ENCODE results near the gene TKFC. TPM values are rescaled to one million over a fixed set of nuclear protein-coding genes. Genes with fewer than 3 reads are reported as not detected.

The TKFC gene
- total and polyA plus RNA-seq, 9 of the 15 experiments (the other 6 are each of a cell fraction or from before 2014, with no cell fraction given), result 2.0 to 61.7 (median 28.5) TPM

- no peak for TF ChIP-seq RBM14 (IDR thresholded peaks at IDR 0.05; ENCODE audit: borderline replicate concordance, insufficient read depth, low read depth, low read length)
- peak; percentile 84 for TF ChIP-seq JUND (IDR thresholded peaks at IDR 0.05; ENCODE audit: borderline replicate concordance, low read depth, low read length)
- peak; percentile 41; the same call in 1 of the 3 replicates for TF ChIP-seq JUND (tag; IDR thresholded peaks at IDR 0.05; ENCODE audit: borderline replicate concordance, low read depth, low read length)
- TF ChIP-seq SMARCB1 (IDR thresholded peaks at IDR 0.05; ENCODE audit: insufficient read length, low read depth), result peak; percentile 1
- TF ChIP-seq CXXC5 (CRISPR knock-in tag; IDR thresholded peaks at IDR 0.05), result peak; percentile 93
- TF ChIP-seq ELF2 (CRISPR knock-in tag; IDR thresholded peaks at IDR 0.05), result no peak
- peak; percentile 68; the same call in 1 of the 2 replicates for TF ChIP-seq TARDBP (IDR thresholded peaks at IDR 0.05)
- no peak for TF ChIP-seq ZHX1 (conservative IDR thresholded peaks at IDR 0.05; ENCODE audit: low read length)
- no peak for TF ChIP-seq IRF9 (tag; IDR thresholded peaks at IDR 0.05)
- TF ChIP-seq, protein P1, sequence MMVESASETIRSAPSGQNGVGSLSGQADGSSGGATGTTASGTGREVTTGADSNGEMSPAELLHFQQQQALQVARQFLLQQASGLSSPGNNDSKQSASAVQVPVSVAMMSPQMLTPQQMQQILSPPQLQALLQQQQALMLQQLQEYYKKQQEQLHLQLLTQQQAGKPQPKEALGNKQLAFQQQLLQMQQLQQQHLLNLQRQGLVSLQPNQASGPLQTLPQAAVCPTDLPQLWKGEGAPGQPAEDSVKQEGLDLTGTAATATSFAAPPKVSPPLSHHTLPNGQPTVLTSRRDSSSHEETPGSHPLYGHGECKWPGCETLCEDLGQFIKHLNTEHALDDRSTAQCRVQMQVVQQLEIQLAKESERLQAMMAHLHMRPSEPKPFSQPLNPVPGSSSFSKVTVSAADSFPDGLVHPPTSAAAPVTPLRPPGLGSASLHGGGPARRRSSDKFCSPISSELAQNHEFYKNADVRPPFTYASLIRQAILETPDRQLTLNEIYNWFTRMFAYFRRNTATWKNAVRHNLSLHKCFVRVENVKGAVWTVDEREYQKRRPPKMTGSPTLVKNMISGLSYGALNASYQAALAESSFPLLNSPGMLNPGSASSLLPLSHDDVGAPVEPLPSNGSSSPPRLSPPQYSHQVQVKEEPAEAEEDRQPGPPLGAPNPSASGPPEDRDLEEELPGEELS (CRISPR knock-in tag; IDR thresholded peaks at IDR 0.05; ENCODE audit: borderline replicate concordance), result no peak
- TF ChIP-seq CHD2 (IDR thresholded peaks at IDR 0.05; ENCODE audit: low read depth, low read length), result no peak
- peak; percentile 62 for TF ChIP-seq ZFX (CRISPR knock-in tag; IDR thresholded peaks at IDR 0.05)
- TF ChIP-seq ZBTB9 (CRISPR knock-in tag; IDR thresholded peaks at IDR 0.05), result peak; percentile 62; the same call in 1 of the 2 replicates
- peak; percentile 17 for TF ChIP-seq TFE3 (CRISPR knock-in tag; IDR thresholded peaks at IDR 0.05)
- no peak for TF ChIP-seq ZFP36 (IDR thresholded peaks at IDR 0.05; ENCODE audit: low read depth, low read length, partially characterized antibody)
- peak; percentile 68 to 78 for TF ChIP-seq MAZ (CRISPR knock-in tag; conservative IDR thresholded peaks at IDR 0.05 in 1 of 2, IDR thresholded peaks at IDR 0.05 in 1 of 2)
Observed at GRCh38 chr11:61287338-61287977, 45.6 kb upstream of the TKFC start (continued).

Data from K562 (cell line).